HCT116 (cell line): ENCODE data around the gene KCTD17. TPM values are rescaled to one million over a fixed set of nuclear protein-coding genes. Genes with fewer than 3 reads are reported as not detected.

Source experiments
- ATAC-seq: fragments of 200-7000 bp; cut with Tn5 transposase; 2 replicates; pipeline ENCODE4 v1.9.1; 2020; ENCODE audit warnings: mild to moderate bottlenecking, moderate library complexity
- BruUV-seq: library from RNA; stranded (reverse); fragments of 400-500 nt; replicated peaks from 2 replicates; lab custom pipeline; 2021; lab: Mats Ljungman, UMichigan
- CTCF ChIA-PET: fragments of 300-600 bp; sonication (Branson Sonifier 250); formaldehyde crosslinking; loops from one replicate; lab custom pipeline; 2021; ENCODE audit warnings: antibody characterized with exemption; lab: Charles Lee
- POLR2A ChIA-PET: fragments of 300-600, 350-600 bp; sonication (Branson Sonifier 250); formaldehyde crosslinking; loops from one replicate; lab custom pipeline; 2021; ENCODE audit warnings: antibody characterized with exemption; lab: Charles Lee
- RAD21 ChIA-PET, 2 experiments: fragments of 300-600 bp; sonication (Branson Sonifier 250); formaldehyde crosslinking; loops; one replicate each; lab custom pipeline; 2023; ENCODE audit warnings: low total read pairs in 2 of 2; ENCODE audit not compliant: uncharacterized antibody in 2 of 2, unreplicated experiment in 2 of 2, low non-redundant PET in 1 of 2; lab: Charles Lee
- DNase-seq: peaks from one replicate; pipeline ENCODE4 v3.0.0-alpha.2; 2010; ENCODE audit warnings: low read depth, low spot score
- H2AFZ ChIP-seq: fragments of 200-600 bp; shearing (Covaris generic), sonication (generic); 2 replicates; pipeline ENCODE4 v1.6.1; 2017; ENCODE audit warnings: low read depth, mixed run types, mixed read lengths, antibody characterized with exemption, low read length; ENCODE audit not compliant: poor library complexity, severe bottlenecking
- H3K27ac ChIP-seq: 2 replicates; pipeline ENCODE4 v1.5.1; 2012; ENCODE audit warnings: low read depth, low read length
- H3K27me3 ChIP-seq: fragments of 200-600 bp; sonication (generic); 2 replicates; pipeline ENCODE4 v1.6.1; 2016; ENCODE audit warnings: mixed run types, low read length, mixed read lengths; ENCODE audit not compliant: insufficient read depth
- H3K36me3 ChIP-seq, 2 experiments: fragments of 200-500 bp in 1 of 2; fragments of 200-600 bp in 1 of 2; sonication (Bioruptor generic) in 1 of 2; sonication (generic) in 1 of 2; 2 replicates each; pipeline versions ENCODE4 v1.5.1 to v1.6.1; 2014 to 2016; ENCODE audit warnings: low read length in 2 of 2, inconsistent platforms in 1 of 2, mixed read lengths in 1 of 2, mixed run types in 1 of 2; ENCODE audit not compliant: insufficient read depth in 2 of 2, control insufficient read depth in 1 of 2
- H3K4me1 ChIP-seq, 2 experiments: fragments of 200-600 bp in 1 of 2; sonication (generic) in 1 of 2; 2 replicates each; pipeline versions ENCODE4 v1.5.1 to v1.6.1; 2012 to 2017; ENCODE audit warnings: low read length in 2 of 2, inconsistent platforms in 1 of 2, mild to moderate bottlenecking in 1 of 2, mixed read lengths in 1 of 2, mixed run types in 1 of 2, moderate library complexity in 1 of 2; ENCODE audit not compliant: insufficient read depth in 2 of 2, control insufficient read depth in 1 of 2
- H3K4me2 ChIP-seq: fragments of 200-600 bp; sonication (generic); 2 replicates; pipeline ENCODE4 v1.6.1; 2017; ENCODE audit warnings: mixed run types, low read length, mixed read lengths
- H3K4me3 ChIP-seq, 2 experiments: fragments of 200-600 bp in 1 of 2; sonication (generic) in 1 of 2; replicated peaks in 1 of 2; 2 replicates each; pipeline ENCODE4 v1.5.1; 2011 to 2016; ENCODE audit warnings: low read length in 2 of 2, control low read depth in 1 of 2, low read depth in 1 of 2, mild to moderate bottlenecking in 1 of 2, mixed read lengths in 1 of 2, mixed run types in 1 of 2
- H3K79me2 ChIP-seq: fragments of 200-600 bp; sonication (generic); 2 replicates; pipeline ENCODE4 v1.6.1; 2017; ENCODE audit warnings: mild to moderate bottlenecking, mixed run types, low read length, moderate library complexity, mixed read lengths; ENCODE audit not compliant: insufficient read depth
- H3K9ac ChIP-seq: fragments of 200-600 bp; sonication (generic); 2 replicates; pipeline ENCODE4 v1.6.1; 2016; ENCODE audit warnings: low read length, mixed read lengths
- H3K9me2 ChIP-seq: fragments of 200-600 bp; sonication (generic), shearing (Covaris generic); 2 replicates; pipeline ENCODE4 v1.6.1; 2017; ENCODE audit warnings: mixed run types, mild to moderate bottlenecking, moderate library complexity; ENCODE audit not compliant: insufficient read depth
- H3K9me3 ChIP-seq, 2 experiments: fragments of 200-500 bp in 1 of 2; fragments of 200-600 bp in 1 of 2; sonication (Bioruptor generic) in 1 of 2; sonication (generic) in 1 of 2; 2 replicates each; pipeline ENCODE4 v1.6.1; 2014 to 2017; ENCODE audit warnings: low read length in 2 of 2, mixed read lengths in 2 of 2, inconsistent platforms in 1 of 2, low read depth in 1 of 2, mild to moderate bottlenecking in 1 of 2, mixed run types in 1 of 2, moderate library complexity in 1 of 2; ENCODE audit not compliant: control insufficient read depth in 1 of 2, insufficient read depth in 1 of 2
- H4K20me1 ChIP-seq: fragments of 200-600 bp; sonication (generic), shearing (Covaris generic); 2 replicates; pipeline ENCODE4 v1.6.1; 2017; ENCODE audit warnings: mixed run types, mild to moderate bottlenecking, moderate library complexity; ENCODE audit not compliant: insufficient read depth
- ATF3 ChIP-seq: IDR thresholded peaks from 2 replicates; pipeline ENCODE4 v1.6.1; 2012
- CEBPB ChIP-seq: IDR thresholded peaks from 2 replicates; pipeline ENCODE4 v1.6.1; 2012; ENCODE audit warnings: low read depth
- CTCF ChIP-seq, 3 experiments: fragments of 200-600 bp in 1 of 3; sonication (generic) in 1 of 3; IDR thresholded peaks in 2 of 3; conservative IDR thresholded peaks in 1 of 3; 2 replicates each; pipeline ENCODE4 v1.5.1; 2012 to 2017; ENCODE audit warnings: low read depth in 2 of 3, low read length in 2 of 3, antibody characterized with exemption in 1 of 3, borderline replicate concordance in 1 of 3, control low read depth in 1 of 3, mild to moderate bottlenecking in 1 of 3, mixed read lengths in 1 of 3, mixed run types in 1 of 3, moderate library complexity in 1 of 3; ENCODE audit not compliant: insufficient read depth in 1 of 3
- EGR1 ChIP-seq: IDR thresholded peaks from 2 replicates; pipeline ENCODE4 v1.6.1; 2012; ENCODE audit warnings: low read depth
- ELF1 ChIP-seq: IDR thresholded peaks from 2 replicates; pipeline ENCODE4 v1.6.1; 2012; ENCODE audit warnings: low read depth, borderline replicate concordance
- EZH2phosphoT487 ChIP-seq: fragments of 200-600 bp; IDR thresholded peaks from 2 replicates; pipeline ENCODE4 v1.6.1; 2018; ENCODE audit warnings: antibody characterized with exemption, borderline replicate concordance
- JUND ChIP-seq: IDR thresholded peaks from 2 replicates; pipeline ENCODE4 v1.6.1; 2012
- POLR2A ChIP-seq: IDR thresholded peaks from 2 replicates; pipeline ENCODE4 v1.7.0; 2011; ENCODE audit warnings: borderline replicate concordance; ENCODE audit not compliant: insufficient read depth, insufficient read length; ENCODE audit errors: extremely low read depth
- POLR2AphosphoS5 ChIP-seq: IDR thresholded peaks from 2 replicates; pipeline ENCODE4 v1.6.1; 2011; ENCODE audit warnings: mild to moderate bottlenecking, low read depth, low read length, moderate library complexity
- RAD21 ChIP-seq: IDR thresholded peaks from 2 replicates; pipeline ENCODE4 v1.6.1; 2012; ENCODE audit warnings: low read depth, mild to moderate bottlenecking
- SP1 ChIP-seq: IDR thresholded peaks from 2 replicates; pipeline ENCODE4 v1.6.1; 2012; ENCODE audit warnings: low read depth
- SRF ChIP-seq: IDR thresholded peaks from 2 replicates; pipeline ENCODE4 v1.6.1; 2012; ENCODE audit warnings: low read depth
- intact Hi-C: fragments of 100-400 bp; cut with micrococcal nuclease; formaldehyde crosslinking; loops from 2 replicates; pipeline ENCODE4 v1.10.0; 2022
- total RNA-seq: library from RNA; stranded (reverse); gene quantifications from one replicate; pipeline ENCODE4 v1.2.1, GENCODE V29; 2021; ENCODE audit not compliant: unreplicated experiment

KCTD17 gene
- total RNA-seq, 1 experiment from 2014 or later: 23.4 TPM

GRCh38 chr22:37077802-37078448, 26.4 kb downstream of the KCTD17 start:
- Histone ChIP-seq H3K27ac (no peak overlapping the region), H4K20me1 (no peaks in the 10 kb centered on the region), H2AFZ (peak overlapping the region; percentile 61), H3K36me3 (no peaks in the 10 kb centered on the region)
- TF ChIP-seq CEBPB (no peak), EZH2phosphoT487 (no peak), SP1 (no peak), ATF3 (no peak), CTCF (IDR thresholded peaks at IDR 0.05 in 2 of 3, conservative IDR thresholded peaks at IDR 0.05 in 1 of 3; ENCODE audit: borderline replicate concordance in 1 of 3, insufficient read depth in 1 of 3, low read depth in 2 of 3, low read length in 2 of 3) (peak; percentile 80 to 100 (median 99); a peak in 5 of 6 replicates), POLR2AphosphoS5 (no peak), EGR1 (no peak), RAD21 (peak; percentile 83), SRF (no peak), POLR2A (no peak), ELF1 (no peak), JUND (no peak)
- TF ChIP-seq, all 23 proteins: peak for 2
- H3K4me2 ChIP-seq: no peak overlapping the region
- peak; percentile 92 for ATAC-seq
- peaks cover 0 to 5% of the 10 kb centered on the region in 2 experiments; a peak in 2 of 4 replicates for H3K4me1 ChIP-seq
- intact Hi-C loops: loop anchor here (1.0 kb wide), 1 partner anchor 119 kb away; no protein-coding TSS in a partner anchor
- no peak overlapping the region for H3K9ac ChIP-seq
- BruUV-seq: no TSS peak
- no peaks in the 10 kb centered on the region for H3K9me2 ChIP-seq
- POLR2A ChIA-PET: interaction anchor here (0.7 kb wide), 1 partner anchor 827 kb away, joined by 3 read pairs; no protein-coding TSS in a partner anchor
- no peak overlapping the region for H3K4me3 ChIP-seq
- H3K9me3 ChIP-seq: no peaks in the 10 kb centered on the region
- DNase-seq: peak; percentile 26
- no peaks in the 10 kb centered on the region for H3K79me2 ChIP-seq
- RAD21 ChIA-PET: no interaction called here
- CTCF ChIA-PET: interaction anchor here (0.8 kb wide), 1 partner anchor 44 kb away, joined by 3 read pairs; no protein-coding TSS in a partner anchor
- H3K27me3 ChIP-seq: peaks cover 18% of the 10 kb centered on the region
